ENCODE data around the gene SLC41A2.
"Not testable (repeated sequence)": the region's sequence is repeated elsewhere in the genome, so short reads cannot be mapped to it uniquely, and the experiment has no call there.

The SLC41A2 gene

GRCh38 chr12:104956870-104957718 lies 996 bp downstream of the SLC41A2 start:
- no peaks in the 10 kb centered on the region for H4K20me1 ChIP-seq
- peaks cover 11 to 41% (median 24%) of the 10 kb centered on the region in 11 experiments for H3K27me3 ChIP-seq
- H3K4me1 ChIP-seq: peaks cover 8 to 26% (median 14%) of the 10 kb centered on the region in 10 experiments; a peak in 19 of 20 replicates
- no peaks in the 10 kb centered on the region for H3K36me3 ChIP-seq
- peak overlapping the region; percentile 66 to 91 (median 76) for H3K4me3 ChIP-seq
- H3K4me2 ChIP-seq: peak overlapping the region; percentile 82 to 98 (median 96)
- no peaks in the 10 kb centered on the region for H3K9me3 ChIP-seq (replicated peaks in 1 of 11)
- peak overlapping the region in 10 of 11 experiments; percentile 75 to 87 (median 81); a peak in 19 of 22 replicates for H3K9ac ChIP-seq
- H3K27ac ChIP-seq: peak overlapping the region in 2 of 11 experiments; percentile 80 to 81; a peak in 4 of 22 replicates
- no peak for TF ChIP-seq Cebpa-rat (IDR thresholded peaks at IDR 0.05)

DNA sequence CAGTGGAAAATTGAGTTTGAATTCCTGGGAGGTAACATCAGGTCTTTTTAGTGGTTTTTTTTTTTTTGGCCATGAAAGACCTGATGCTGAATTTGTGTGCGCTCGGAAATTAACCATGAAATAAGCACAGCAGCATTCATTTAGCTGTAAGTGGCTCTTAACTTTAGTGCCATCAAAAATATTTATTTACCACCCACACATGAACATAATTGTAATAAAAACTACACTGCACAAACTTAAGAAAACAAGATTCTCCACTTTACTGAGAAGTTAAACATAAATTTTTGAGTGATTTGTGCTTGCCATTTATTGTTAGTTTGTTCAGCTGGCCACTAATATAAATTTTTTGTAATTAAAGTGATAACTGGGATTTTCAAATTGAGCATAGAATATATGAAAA lies 2.4 kb downstream of the SLC41A2 start:
- Histone ChIP-seq H3K4me1 (peaks cover 8 to 26% (median 14%) of the 10 kb centered on the region in 10 experiments; a peak in 19 of 20 replicates), H3K27me3 (peaks cover 11 to 41% (median 24%) of the 10 kb centered on the region in 11 experiments), H3K4me3 (no peak overlapping the region), H3K9me3 (replicated peaks in 1 of 11) (no peaks in the 10 kb centered on the region), H3K27ac (no peak overlapping the region), H3K4me2 (no peak overlapping the region), H3K36me3 (no peaks in the 10 kb centered on the region), H4K20me1 (no peaks in the 10 kb centered on the region), H3K9ac (no peak overlapping the region)
- TF ChIP-seq Cebpa-rat (IDR thresholded peaks at IDR 0.05): no peak

DNA sequence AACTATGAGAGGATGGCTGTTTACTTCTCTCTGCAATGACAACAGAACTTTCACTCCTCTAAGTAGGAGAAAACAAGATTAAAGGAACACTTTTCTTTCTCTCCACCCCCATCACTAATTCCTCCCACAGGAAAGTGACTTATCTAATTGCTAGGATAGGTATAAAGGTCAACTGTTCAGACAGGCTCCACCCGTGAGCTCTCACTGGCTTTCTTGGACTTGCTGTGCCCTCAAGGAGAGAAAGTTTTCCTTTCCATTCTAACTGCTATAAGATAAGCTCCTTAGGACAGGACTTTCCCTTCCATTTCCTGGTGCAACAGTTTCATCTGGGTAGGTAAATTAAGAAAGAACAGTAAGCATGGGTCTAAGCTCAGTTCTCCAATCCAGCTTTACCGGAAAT lies 4.8 kb downstream of the SLC41A2 start:
- peaks cover 0 to 10% (median 2%) of the 10 kb centered on the region in 10 experiments; a peak in 6 of 20 replicates for H3K4me1 ChIP-seq
- no peaks in the 10 kb centered on the region for H3K36me3 ChIP-seq
- H4K20me1 ChIP-seq: no peaks in the 10 kb centered on the region
- no peak overlapping the region for H3K9ac ChIP-seq
- H3K4me3 ChIP-seq: no peak overlapping the region
- H3K27ac ChIP-seq: no peak overlapping the region
- H3K27me3 ChIP-seq: peaks cover 11 to 40% (median 23%) of the 10 kb centered on the region in 11 experiments
- TF ChIP-seq Cebpa-rat (IDR thresholded peaks at IDR 0.05): no peak
- H3K4me2 ChIP-seq: no peak overlapping the region
- no peaks in the 10 kb centered on the region for H3K9me3 ChIP-seq (replicated peaks in 1 of 11)

DNA sequence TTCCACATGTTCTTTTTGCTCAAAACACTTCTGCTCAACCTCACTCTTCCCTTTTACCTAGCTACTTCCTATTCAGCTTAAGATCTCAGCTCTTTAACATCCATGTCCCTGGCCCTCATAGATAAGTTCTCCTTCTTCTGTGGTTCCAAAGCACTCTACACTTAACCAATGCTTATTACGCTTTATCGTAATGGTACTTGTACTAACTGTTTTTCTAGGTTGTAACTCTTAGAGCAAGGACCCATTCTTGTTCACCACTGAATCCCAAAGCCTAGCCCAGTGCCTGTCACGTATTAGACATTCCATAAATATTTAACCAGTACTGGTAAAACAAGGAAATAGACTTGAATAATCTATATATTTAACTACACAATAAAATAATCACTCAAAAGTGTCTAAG lies 5.3 kb downstream of the SLC41A2 start:
- Histone ChIP-seq H3K4me1 (peaks cover 0 to 10% (median 1%) of the 10 kb centered on the region in 10 experiments; a peak in 4 of 20 replicates), H3K4me2 (no peak overlapping the region)
- TF ChIP-seq Cebpa-rat (IDR thresholded peaks at IDR 0.05): no peak

DNA sequence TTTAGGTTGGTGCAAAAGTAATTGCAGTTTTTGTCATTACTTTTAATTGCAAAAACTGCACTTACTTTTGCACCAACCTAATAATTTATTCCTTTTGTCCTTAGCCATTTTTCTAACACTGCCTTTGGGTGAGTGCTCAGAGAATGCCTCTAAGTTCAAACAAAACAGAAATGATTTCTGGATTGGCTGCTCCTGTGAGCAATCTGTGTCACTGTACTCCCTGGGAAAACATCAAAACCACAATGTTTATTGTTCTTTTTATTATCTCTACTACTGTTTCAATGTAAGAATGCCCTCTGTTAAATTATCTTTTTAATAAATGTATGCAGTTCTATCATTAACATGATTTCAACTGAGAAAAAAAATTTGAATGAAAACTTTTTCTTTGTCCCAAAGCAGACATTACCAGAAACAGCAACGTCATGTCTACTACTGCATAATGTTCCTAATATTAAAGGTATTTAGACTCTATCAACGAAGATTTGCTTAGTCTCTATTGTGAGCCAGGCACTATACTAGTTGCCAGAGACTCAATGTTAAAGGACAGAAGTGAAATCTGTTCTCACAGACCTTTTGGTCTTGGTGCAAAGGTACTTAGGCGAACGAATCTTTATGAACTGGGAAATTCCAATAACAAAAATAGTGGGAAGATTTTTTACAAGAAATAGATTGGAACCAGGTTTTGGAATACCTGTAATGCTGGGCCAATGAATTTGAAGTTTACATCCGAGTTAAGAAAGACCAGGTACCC lies 6.2 kb downstream of the SLC41A2 start:
- Histone ChIP-seq H3K4me2 (no peak overlapping the region), H4K20me1 (no peaks in the 10 kb centered on the region), H3K9ac (no peak overlapping the region), H3K36me3 (no peaks in the 10 kb centered on the region), H3K4me3 (no peak overlapping the region), H3K9me3 (replicated peaks in 1 of 11) (no peaks in the 10 kb centered on the region), H3K27ac (no peak overlapping the region), H3K27me3 (peaks cover 3 to 28% (median 11%) of the 10 kb centered on the region in 11 experiments), H3K4me1 (peaks cover 0 to 2% (median 0%) of the 10 kb centered on the region in 10 experiments; a peak in 1 of 20 replicates)
- TF ChIP-seq Cebpa-rat (IDR thresholded peaks at IDR 0.05): no peak

More for the DNA sequence above, 5.3 kb downstream of the SLC41A2 start:
- Histone ChIP-seq H3K9me3 (replicated peaks in 1 of 11) (no peaks in the 10 kb centered on the region), H3K27me3 (peaks cover 11 to 37% (median 20%) of the 10 kb centered on the region in 11 experiments), H3K4me3 (no peak overlapping the region), H3K27ac (no peak overlapping the region), H3K36me3 (no peaks in the 10 kb centered on the region), H3K9ac (no peak overlapping the region), H4K20me1 (no peaks in the 10 kb centered on the region)

- H3K4me3 ChIP-seq, H3K27ac ChIP-seq, H4K20me1 ChIP-seq, H3K27me3 ChIP-seq, H3K4me1 ChIP-seq, H3K36me3 ChIP-seq, H3K9ac ChIP-seq, H3K4me2 ChIP-seq: not testable (repeated sequence)
- H3K9me3 ChIP-seq (replicated peaks in 1 of 11): peaks cover 7 to 16% (median 12%) of the 10 kb centered on the region in 11 experiments
Observed at GRCh38 chr12:104948716-104949115, 9.4 kb downstream of the SLC41A2 start.

DNA sequence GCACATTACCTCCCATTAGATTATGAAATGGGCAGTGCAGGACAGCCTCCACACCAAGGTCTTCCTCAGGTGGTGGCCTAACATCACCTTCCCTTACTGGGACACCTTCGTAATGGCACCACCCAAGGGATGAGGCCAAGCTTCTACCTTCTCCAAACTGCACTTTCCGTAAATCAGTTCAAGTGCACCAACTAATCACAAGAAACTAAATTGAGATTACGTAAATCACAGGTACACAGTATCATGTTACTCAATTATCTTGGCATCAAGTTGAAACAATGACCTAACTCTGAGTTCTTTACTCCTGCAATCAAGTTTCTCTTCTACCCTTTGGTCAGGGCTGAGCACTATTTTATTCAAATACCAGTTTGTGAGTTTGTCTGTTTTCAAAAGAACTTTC lies 13.8 kb downstream of the SLC41A2 start:
- TF ChIP-seq Cebpa-rat (IDR thresholded peaks at IDR 0.05): no peak
- Histone ChIP-seq H3K9ac (no peak overlapping the region), H3K27me3 (no peaks in the 10 kb centered on the region), H3K4me1 (no peaks in the 10 kb centered on the region), H3K4me2 (no peak overlapping the region), H4K20me1 (no peaks in the 10 kb centered on the region), H3K36me3 (no peaks in the 10 kb centered on the region), H3K27ac (no peak overlapping the region), H3K4me3 (no peak overlapping the region), H3K9me3 (replicated peaks in 1 of 11) (peaks cover 17 to 33% (median 22%) of the 10 kb centered on the region in 11 experiments)

- H3K36me3 ChIP-seq, H3K4me2 ChIP-seq, H3K4me3 ChIP-seq, H4K20me1 ChIP-seq, H3K27ac ChIP-seq, H3K9ac ChIP-seq, H3K27me3 ChIP-seq, H3K4me1 ChIP-seq: not testable (repeated sequence)
- H3K9me3 ChIP-seq (replicated peaks in 1 of 11): peaks cover 17 to 33% (median 22%) of the 10 kb centered on the region in 11 experiments
Observed at GRCh38 chr12:104943401-104943800, 14.7 kb downstream of the SLC41A2 start.

DNA sequence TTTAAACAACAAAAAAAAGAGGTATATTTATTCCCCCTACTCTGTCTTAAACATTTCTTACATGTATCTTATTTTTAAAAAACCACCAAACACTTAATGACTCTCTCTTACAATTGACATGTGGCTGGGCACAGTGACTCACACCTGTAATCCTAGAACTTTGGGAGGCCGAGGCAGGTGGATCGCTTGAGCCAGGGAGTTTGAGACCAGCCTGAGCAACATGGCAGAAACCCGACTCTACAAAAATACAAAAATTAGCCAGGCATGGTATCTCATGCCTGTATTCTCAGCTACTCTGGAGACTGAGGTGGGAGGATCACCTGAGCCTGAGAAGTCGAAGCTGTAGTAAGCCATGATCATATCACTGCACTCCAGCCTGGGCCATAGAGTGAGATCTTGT lies 16.0 kb downstream of the SLC41A2 start:
- Histone ChIP-seq H3K9me3 (replicated peaks in 1 of 11) (peaks cover 17 to 33% (median 22%) of the 10 kb centered on the region in 11 experiments), H3K36me3 (no peaks in the 10 kb centered on the region), H4K20me1 (no peaks in the 10 kb centered on the region), H3K4me2 (no peak overlapping the region), H3K27me3 (no peaks in the 10 kb centered on the region), H3K9ac (no peak overlapping the region), H3K27ac (no peak overlapping the region), H3K4me3 (no peak overlapping the region), H3K4me1 (no peaks in the 10 kb centered on the region)
- TF ChIP-seq Cebpa-rat (IDR thresholded peaks at IDR 0.05): no peak

Measured in BLaER1 treated with 17β-estradiol and CSF1 and Interleukin-3, amounts not matched to agents 10 nM and 100 nM (cell line).